NCI-H2227 treated with DMSO at 0.1 percent for 48 hours (cell line): ENCODE results near the gene MEG3.

Source experiments
- DNase-seq: peaks from one replicate; lab custom pipeline; 2025; lab: John Stamatoyannopoulos, UW

MEG3 gene

GRCh38 chr14:100846309-100846859 is 20.5 kb downstream of the MEG3 start:
- DNase-seq: no peak

- DNase-seq: no peak
These were observed 23.3 kb downstream of the MEG3 start for GRCh38 chr14:100849115-100849781.

GRCh38 chr14:100850841-100851585 is 25.1 kb downstream of the MEG3 start:
- no peak for DNase-seq

- no peak for DNase-seq
These were observed 25.6 kb downstream of the MEG3 start for GRCh38 chr14:100851586-100851916.

GRCh38 chr14:100851946-100852620 is 26.2 kb downstream of the MEG3 start:
- DNase-seq: no peak

- DNase-seq: no peak
These were observed 28.5 kb downstream of the MEG3 start for GRCh38 chr14:100854435-100854834.

- DNase-seq: no peak
These were observed 29.5 kb downstream of the MEG3 start for GRCh38 chr14:100855256-100855930.

- DNase-seq: no peak
These were observed 30.4 kb downstream of the MEG3 start for GRCh38 chr14:100856056-100856950.

- DNase-seq: no peak
These were observed 31.5 kb downstream of the MEG3 start for GRCh38 chr14:100857233-100857922.

- DNase-seq: no peak
These were observed 32.3 kb downstream of the MEG3 start for GRCh38 chr14:100857923-100858837.

GRCh38 chr14:100858838-100859220 is 32.9 kb downstream of the MEG3 start:
- DNase-seq: no peak

- no peak for DNase-seq
These were observed 33.9 kb downstream of the MEG3 start for GRCh38 chr14:100859781-100860180.

GRCh38 chr14:100860556-100861187 is 34.8 kb downstream of the MEG3 start:
- DNase-seq: no peak

GRCh38 chr14:100861188-100861936 is 35.4 kb downstream of the MEG3 start:
- no peak for DNase-seq

GRCh38 chr14:100861937-100862247 is 36.0 kb downstream of the MEG3 start:
- DNase-seq: no peak

GRCh38 chr14:100862277-100862676 is 36.4 kb downstream of the MEG3 start:
- DNase-seq: no peak

GRCh38 chr14:100862793-100863192 is 36.9 kb downstream of the MEG3 start:
- DNase-seq: no peak

GRCh38 chr14:100864206-100864605 is 38.3 kb downstream of the MEG3 start:
- no peak for DNase-seq
